HEK293 (cell line): Measurements from ENCODE around the gene MPG.
"Not testable (repeated sequence)": the region's sequence is repeated elsewhere in the genome, so short reads cannot be mapped to it uniquely, and the experiment has no call there.

Source experiments
- CTCF ChIA-PET: fragments of 350-600 bp; formaldehyde crosslinking; extraction: SDS; loops from one replicate; lab custom pipeline; 2021; ENCODE audit warnings: antibody characterized with exemption; lab: Yijun Ruan, JAX
- POLR2A ChIA-PET: fragments of 300-600 bp; formaldehyde crosslinking; extraction: SDS; loops from one replicate; lab custom pipeline; 2020; ENCODE audit warnings: antibody characterized with exemption, inconsistent platforms; lab: Yijun Ruan, JAX
- H3K27ac ChIP-seq: fragments of 200-500 bp; sonication (Bioruptor generic); 2 replicates; pipeline ENCODE4 v1.5.1; 2014; ENCODE audit warnings: low read depth, low read length, control low read depth, inconsistent platforms; ENCODE audit errors: extremely low read depth
- H3K36me3 ChIP-seq, 2 experiments: fragments of 200-500 bp in 1 of 2; sonication (Bioruptor generic) in 1 of 2; 1 replicate in 1 of 2; 2 replicates in 1 of 2; pipeline ENCODE4 v1.5.1; 2014 to 2017; ENCODE audit warnings: inconsistent platforms in 2 of 2, low read length in 2 of 2; ENCODE audit not compliant: control insufficient read depth in 2 of 2, insufficient read depth in 1 of 2
- H3K4me1 ChIP-seq: fragments of 200-500 bp; sonication (Bioruptor generic); 2 replicates; pipeline ENCODE4 v1.5.1; 2014; ENCODE audit warnings: mild to moderate bottlenecking, low read length, inconsistent platforms; ENCODE audit not compliant: control insufficient read depth, insufficient read depth
- H3K4me3 ChIP-seq: 2 replicates; pipeline ENCODE4 v1.5.1; 2011; ENCODE audit warnings: low read depth, mild to moderate bottlenecking, control low read depth, low read length, moderate library complexity
- H3K9me3 ChIP-seq: fragments of 200-500 bp; sonication (Bioruptor generic); 2 replicates; pipeline ENCODE4 v1.5.1; 2014; ENCODE audit warnings: low read depth, low read length, inconsistent platforms; ENCODE audit not compliant: control insufficient read depth, insufficient read depth
- FEZF1 ChIP-seq: fragments of 450-650 bp; formaldehyde crosslinking; IDR thresholded peaks from 2 replicates; pipeline ENCODE4 v1.5.1; 2016; ENCODE audit warnings: missing biosample characterization, missing genetic modification characterization
- GFI1B ChIP-seq: fragments of 450-650 bp; formaldehyde crosslinking; IDR thresholded peaks from 2 replicates; pipeline ENCODE4 v1.5.1; 2016; ENCODE audit warnings: missing biosample characterization, missing genetic modification characterization
- MYNN ChIP-seq: fragments of 450-650 bp; formaldehyde crosslinking; IDR thresholded peaks from 2 replicates; pipeline ENCODE4 v1.5.1; 2016; ENCODE audit warnings: missing biosample characterization, missing genetic modification characterization, borderline replicate concordance
- OSR2 ChIP-seq: fragments of 450-650 bp; formaldehyde crosslinking; IDR thresholded peaks from 2 replicates; pipeline ENCODE4 v1.5.1; 2016; ENCODE audit warnings: missing biosample characterization, missing genetic modification characterization
- ZBTB21 ChIP-seq: fragments of 450-650 bp; formaldehyde crosslinking; IDR thresholded peaks from 2 replicates; pipeline ENCODE4 v1.5.1; 2017; ENCODE audit warnings: missing biosample characterization, missing genetic modification characterization
- ZBTB8A ChIP-seq: fragments of 450-650 bp; formaldehyde crosslinking; IDR thresholded peaks from 2 replicates; pipeline ENCODE4 v1.5.1; 2016; ENCODE audit warnings: missing biosample characterization, missing genetic modification characterization
- ZFP3 ChIP-seq: fragments of 450-650 bp; formaldehyde crosslinking; IDR thresholded peaks from 2 replicates; pipeline ENCODE4 v1.5.1; 2016; ENCODE audit warnings: low read depth, missing biosample characterization, missing genetic modification characterization
- ZNF146 ChIP-seq: fragments of 450-650 bp; formaldehyde crosslinking; IDR thresholded peaks from 2 replicates; pipeline ENCODE4 v1.5.1; 2016; ENCODE audit warnings: missing biosample characterization, missing genetic modification characterization
- ZNF214 ChIP-seq: fragments of 450-650 bp; formaldehyde crosslinking; IDR thresholded peaks from 2 replicates; pipeline ENCODE4 v1.5.1; 2017; ENCODE audit warnings: missing biosample characterization, mild to moderate bottlenecking, missing genetic modification characterization, borderline replicate concordance
- ZNF24 ChIP-seq: fragments of 450-650 bp; formaldehyde crosslinking; IDR thresholded peaks from 2 replicates; pipeline ENCODE4 v1.5.1; 2016; ENCODE audit warnings: missing biosample characterization, missing genetic modification characterization
- ZNF266 ChIP-seq: fragments of 450-650 bp; formaldehyde crosslinking; IDR thresholded peaks from 2 replicates; pipeline ENCODE4 v1.5.1; 2016; ENCODE audit warnings: missing biosample characterization, missing genetic modification characterization, low read depth
- ZNF292 ChIP-seq: fragments of 450-650 bp; formaldehyde crosslinking; IDR thresholded peaks from 2 replicates; pipeline ENCODE4 v1.5.1; 2016; ENCODE audit warnings: low read depth, missing biosample characterization, missing genetic modification characterization, borderline replicate concordance
- ZNF302 ChIP-seq: fragments of 450-650 bp; formaldehyde crosslinking; IDR thresholded peaks from 2 replicates; pipeline ENCODE4 v1.5.1; 2016; ENCODE audit warnings: missing biosample characterization, missing genetic modification characterization, low read depth
- ZNF341 ChIP-seq: fragments of 450-650 bp; formaldehyde crosslinking; IDR thresholded peaks from 2 replicates; pipeline ENCODE4; 2016; ENCODE audit warnings: low read depth, missing biosample characterization, missing genetic modification characterization
- ZNF366 ChIP-seq: fragments of 450-650 bp; formaldehyde crosslinking; conservative IDR thresholded peaks from 2 replicates; pipeline ENCODE4 v1.5.1; 2016; ENCODE audit warnings: missing biosample characterization, missing genetic modification characterization
- ZNF514 ChIP-seq: fragments of 450-650 bp; formaldehyde crosslinking; IDR thresholded peaks from 2 replicates; pipeline ENCODE4 v1.5.1; 2016; ENCODE audit warnings: missing biosample characterization, missing genetic modification characterization
- ZNF548 ChIP-seq: fragments of 450-650 bp; formaldehyde crosslinking; IDR thresholded peaks from 2 replicates; pipeline ENCODE4 v1.5.1; 2016; ENCODE audit warnings: missing biosample characterization, missing genetic modification characterization
- ZNF555 ChIP-seq: fragments of 450-650 bp; formaldehyde crosslinking; conservative IDR thresholded peaks from 2 replicates; pipeline ENCODE4 v1.5.1; 2017; ENCODE audit warnings: missing biosample characterization, mild to moderate bottlenecking, missing genetic modification characterization, inconsistent platforms
- ZNF558 ChIP-seq: fragments of 450-650 bp; formaldehyde crosslinking; IDR thresholded peaks from 2 replicates; pipeline ENCODE4 v1.5.1; 2016; ENCODE audit warnings: missing biosample characterization, missing genetic modification characterization
- ZNF585B ChIP-seq: fragments of 450-650 bp; formaldehyde crosslinking; IDR thresholded peaks from 2 replicates; pipeline ENCODE4 v1.5.1; 2016; ENCODE audit warnings: missing biosample characterization, missing genetic modification characterization
- ZNF623 ChIP-seq: fragments of 450-650 bp; formaldehyde crosslinking; IDR thresholded peaks from 2 replicates; pipeline ENCODE4 v1.5.1; 2016; ENCODE audit warnings: missing biosample characterization, missing genetic modification characterization
- ZNF629 ChIP-seq: fragments of 450-650 bp; formaldehyde crosslinking; IDR thresholded peaks from 2 replicates; pipeline ENCODE4 v1.5.1; 2017; ENCODE audit warnings: missing biosample characterization, missing genetic modification characterization
- ZNF664 ChIP-seq: fragments of 450-650 bp; formaldehyde crosslinking; IDR thresholded peaks from 2 replicates; pipeline ENCODE4 v1.5.1; 2016; ENCODE audit warnings: missing biosample characterization, missing genetic modification characterization
- ZNF791 ChIP-seq: fragments of 450-650 bp; formaldehyde crosslinking; IDR thresholded peaks from 2 replicates; pipeline ENCODE4 v1.5.1; 2016; ENCODE audit warnings: missing biosample characterization, missing genetic modification characterization
- TF ChIP-seq, protein P1 (sequence below): fragments of 450-650 bp; formaldehyde crosslinking; conservative IDR thresholded peaks from 2 replicates; pipeline ENCODE4 v1.5.1; 2016; ENCODE audit warnings: low read depth, missing biosample characterization, missing genetic modification characterization
- TF ChIP-seq, protein P2 (sequence below): fragments of 450-650 bp; formaldehyde crosslinking; IDR thresholded peaks from 2 replicates; pipeline ENCODE4 v1.5.1; 2016; ENCODE audit warnings: missing biosample characterization, missing genetic modification characterization, borderline replicate concordance
- TF ChIP-seq, protein P3 (sequence below): fragments of 450-650 bp; formaldehyde crosslinking; IDR thresholded peaks from 2 replicates; pipeline ENCODE4 v1.5.1; 2016; ENCODE audit warnings: missing biosample characterization, missing genetic modification characterization
- TF ChIP-seq, protein P4 (sequence below): fragments of 450-650 bp; formaldehyde crosslinking; IDR thresholded peaks from 2 replicates; pipeline ENCODE4 v1.5.1; 2016; ENCODE audit warnings: missing biosample characterization, missing genetic modification characterization

Gene MPG

DNA sequence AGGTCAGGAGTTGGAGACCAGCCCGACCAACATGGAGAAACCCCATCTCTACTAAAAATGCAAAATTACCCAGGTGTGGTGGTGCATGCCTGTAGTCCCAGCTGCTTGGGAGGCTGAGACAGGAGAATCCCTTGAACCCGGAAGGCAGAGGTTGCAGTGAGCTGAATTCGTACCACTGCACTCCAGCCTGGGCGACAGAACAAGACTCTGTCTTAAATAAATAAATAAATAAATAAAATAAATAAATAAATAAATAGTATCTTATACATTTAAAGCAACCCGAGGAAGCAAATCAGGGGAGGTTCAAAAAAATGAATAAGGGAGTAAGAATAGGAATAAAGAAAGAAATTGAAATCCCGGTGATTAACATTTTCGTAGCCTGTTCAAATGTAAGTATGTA is 31.5 kb upstream of the MPG start:
- H3K4me3 ChIP-seq, H3K27ac ChIP-seq, H3K9me3 ChIP-seq, H3K4me1 ChIP-seq, POLR2A ChIA-PET: not testable (repeated sequence)
- CTCF ChIA-PET, result interaction anchor here (1.0 to 1.7 kb wide), 2 partner anchors 16 to 50 kb away, joined by 3 to 5 read pairs; no protein-coding TSS in a partner anchor
- H3K36me3 ChIP-seq, result peaks cover 29 to 86% of the 10 kb centered on the region in 2 experiments
- 0 out of 2 replicates have a peak, but pooled peaks have one; percentile 33 for TF ChIP-seq ZNF548 (tag by site-specific recombination)
- TF ChIP-seq, protein P1, sequence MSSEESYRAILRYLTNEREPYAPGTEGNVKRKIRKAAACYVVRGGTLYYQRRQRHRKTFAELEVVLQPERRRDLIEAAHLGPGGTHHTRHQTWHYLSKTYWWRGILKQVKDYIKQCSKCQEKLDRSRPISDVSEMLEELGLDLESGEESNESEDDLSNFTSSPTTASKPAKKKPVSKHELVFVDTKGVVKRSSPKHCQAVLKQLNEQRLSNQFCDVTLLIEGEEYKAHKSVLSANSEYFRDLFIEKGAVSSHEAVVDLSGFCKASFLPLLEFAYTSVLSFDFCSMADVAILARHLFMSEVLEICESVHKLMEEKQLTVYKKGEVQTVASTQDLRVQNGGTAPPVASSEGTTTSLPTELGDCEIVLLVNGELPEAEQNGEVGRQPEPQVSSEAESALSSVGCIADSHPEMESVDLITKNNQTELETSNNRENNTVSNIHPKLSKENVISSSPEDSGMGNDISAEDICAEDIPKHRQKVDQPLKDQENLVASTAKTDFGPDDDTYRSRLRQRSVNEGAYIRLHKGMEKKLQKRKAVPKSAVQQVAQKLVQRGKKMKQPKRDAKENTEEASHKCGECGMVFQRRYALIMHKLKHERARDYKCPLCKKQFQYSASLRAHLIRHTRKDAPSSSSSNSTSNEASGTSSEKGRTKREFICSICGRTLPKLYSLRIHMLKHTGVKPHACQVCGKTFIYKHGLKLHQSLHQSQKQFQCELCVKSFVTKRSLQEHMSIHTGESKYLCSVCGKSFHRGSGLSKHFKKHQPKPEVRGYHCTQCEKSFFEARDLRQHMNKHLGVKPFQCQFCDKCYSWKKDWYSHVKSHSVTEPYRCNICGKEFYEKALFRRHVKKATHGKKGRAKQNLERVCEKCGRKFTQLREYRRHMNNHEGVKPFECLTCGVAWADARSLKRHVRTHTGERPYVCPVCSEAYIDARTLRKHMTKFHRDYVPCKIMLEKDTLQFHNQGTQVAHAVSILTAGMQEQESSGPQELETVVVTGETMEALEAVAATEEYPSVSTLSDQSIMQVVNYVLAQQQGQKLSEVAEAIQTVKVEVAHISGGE (tag by site-specific recombination), result peak; percentile 90
- peak; percentile 71; the same call in 1 of the 2 replicates for TF ChIP-seq ZNF791
- TF ChIP-seq ZNF341, result peak; percentile 56
- peak; percentile 92 for TF ChIP-seq ZNF623 (tag by site-specific recombination)
- peak; percentile 87 for TF ChIP-seq ZNF629 (tag by site-specific recombination)
- peak; percentile 66; the same call in 1 of the 2 replicates for TF ChIP-seq ZNF214
- peak; percentile 94 for TF ChIP-seq ZNF664
- TF ChIP-seq ZNF24 (tag by site-specific recombination), result peak; percentile 62; the same call in 1 of the 2 replicates
- TF ChIP-seq ZNF292 (tag by site-specific recombination), result peak; percentile 99
- TF ChIP-seq, protein P2, sequence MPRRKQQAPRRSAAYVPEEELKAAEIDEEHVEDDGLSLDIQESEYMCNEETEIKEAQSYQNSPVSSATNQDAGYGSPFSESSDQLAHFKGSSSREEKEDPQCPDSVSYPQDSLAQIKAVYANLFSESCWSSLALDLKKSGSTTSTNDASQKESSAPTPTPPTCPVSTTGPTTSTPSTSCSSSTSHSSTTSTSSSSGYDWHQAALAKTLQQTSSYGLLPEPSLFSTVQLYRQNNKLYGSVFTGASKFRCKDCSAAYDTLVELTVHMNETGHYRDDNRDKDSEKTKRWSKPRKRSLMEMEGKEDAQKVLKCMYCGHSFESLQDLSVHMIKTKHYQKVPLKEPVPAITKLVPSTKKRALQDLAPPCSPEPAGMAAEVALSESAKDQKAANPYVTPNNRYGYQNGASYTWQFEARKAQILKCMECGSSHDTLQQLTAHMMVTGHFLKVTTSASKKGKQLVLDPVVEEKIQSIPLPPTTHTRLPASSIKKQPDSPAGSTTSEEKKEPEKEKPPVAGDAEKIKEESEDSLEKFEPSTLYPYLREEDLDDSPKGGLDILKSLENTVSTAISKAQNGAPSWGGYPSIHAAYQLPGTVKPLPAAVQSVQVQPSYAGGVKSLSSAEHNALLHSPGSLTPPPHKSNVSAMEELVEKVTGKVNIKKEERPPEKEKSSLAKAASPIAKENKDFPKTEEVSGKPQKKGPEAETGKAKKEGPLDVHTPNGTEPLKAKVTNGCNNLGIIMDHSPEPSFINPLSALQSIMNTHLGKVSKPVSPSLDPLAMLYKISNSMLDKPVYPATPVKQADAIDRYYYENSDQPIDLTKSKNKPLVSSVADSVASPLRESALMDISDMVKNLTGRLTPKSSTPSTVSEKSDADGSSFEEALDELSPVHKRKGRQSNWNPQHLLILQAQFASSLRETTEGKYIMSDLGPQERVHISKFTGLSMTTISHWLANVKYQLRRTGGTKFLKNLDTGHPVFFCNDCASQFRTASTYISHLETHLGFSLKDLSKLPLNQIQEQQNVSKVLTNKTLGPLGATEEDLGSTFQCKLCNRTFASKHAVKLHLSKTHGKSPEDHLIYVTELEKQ (tag by site-specific recombination), result peak; percentile 59; the same call in 1 of the 2 replicates
- TF ChIP-seq ZNF266 (tag by site-specific recombination), result peak; percentile 97
- peak; percentile 49; the same call in 1 of the 2 replicates for TF ChIP-seq ZNF366 (tag by site-specific recombination)
- peak; percentile 25; the same call in 1 of the 2 replicates for TF ChIP-seq ZNF585B (tag by site-specific recombination)
- TF ChIP-seq ZNF514 (tag by site-specific recombination), result peak; percentile 87; the same call in 1 of the 2 replicates
- TF ChIP-seq, protein P3, sequence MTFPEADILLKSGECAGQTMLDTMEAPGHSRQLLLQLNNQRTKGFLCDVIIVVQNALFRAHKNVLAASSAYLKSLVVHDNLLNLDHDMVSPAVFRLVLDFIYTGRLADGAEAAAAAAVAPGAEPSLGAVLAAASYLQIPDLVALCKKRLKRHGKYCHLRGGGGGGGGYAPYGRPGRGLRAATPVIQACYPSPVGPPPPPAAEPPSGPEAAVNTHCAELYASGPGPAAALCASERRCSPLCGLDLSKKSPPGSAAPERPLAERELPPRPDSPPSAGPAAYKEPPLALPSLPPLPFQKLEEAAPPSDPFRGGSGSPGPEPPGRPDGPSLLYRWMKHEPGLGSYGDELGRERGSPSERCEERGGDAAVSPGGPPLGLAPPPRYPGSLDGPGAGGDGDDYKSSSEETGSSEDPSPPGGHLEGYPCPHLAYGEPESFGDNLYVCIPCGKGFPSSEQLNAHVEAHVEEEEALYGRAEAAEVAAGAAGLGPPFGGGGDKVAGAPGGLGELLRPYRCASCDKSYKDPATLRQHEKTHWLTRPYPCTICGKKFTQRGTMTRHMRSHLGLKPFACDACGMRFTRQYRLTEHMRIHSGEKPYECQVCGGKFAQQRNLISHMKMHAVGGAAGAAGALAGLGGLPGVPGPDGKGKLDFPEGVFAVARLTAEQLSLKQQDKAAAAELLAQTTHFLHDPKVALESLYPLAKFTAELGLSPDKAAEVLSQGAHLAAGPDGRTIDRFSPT (tag by site-specific recombination), result peak; percentile 51; the same call in 1 of the 2 replicates
- TF ChIP-seq ZBTB8A, result peak; percentile 93
- peak; percentile 12; the same call in 1 of the 2 replicates for TF ChIP-seq OSR2 (tag by site-specific recombination)
- TF ChIP-seq ZBTB21 (tag by site-specific recombination), result peak; percentile 81
- TF ChIP-seq ZNF555 (tag by site-specific recombination), result peak; percentile 99
- TF ChIP-seq GFI1B (tag by site-specific recombination), result peak; percentile 78
- peak; percentile 57; the same call in 1 of the 2 replicates for TF ChIP-seq MYNN (tag by site-specific recombination)
- peak; percentile 9; the same call in 1 of the 2 replicates for TF ChIP-seq FEZF1 (tag by site-specific recombination)
- TF ChIP-seq ZNF302 (tag by site-specific recombination), result peak; percentile 86; the same call in 1 of the 2 replicates
- TF ChIP-seq ZNF558 (tag by site-specific recombination), result peak; percentile 95
- TF ChIP-seq, protein P4, sequence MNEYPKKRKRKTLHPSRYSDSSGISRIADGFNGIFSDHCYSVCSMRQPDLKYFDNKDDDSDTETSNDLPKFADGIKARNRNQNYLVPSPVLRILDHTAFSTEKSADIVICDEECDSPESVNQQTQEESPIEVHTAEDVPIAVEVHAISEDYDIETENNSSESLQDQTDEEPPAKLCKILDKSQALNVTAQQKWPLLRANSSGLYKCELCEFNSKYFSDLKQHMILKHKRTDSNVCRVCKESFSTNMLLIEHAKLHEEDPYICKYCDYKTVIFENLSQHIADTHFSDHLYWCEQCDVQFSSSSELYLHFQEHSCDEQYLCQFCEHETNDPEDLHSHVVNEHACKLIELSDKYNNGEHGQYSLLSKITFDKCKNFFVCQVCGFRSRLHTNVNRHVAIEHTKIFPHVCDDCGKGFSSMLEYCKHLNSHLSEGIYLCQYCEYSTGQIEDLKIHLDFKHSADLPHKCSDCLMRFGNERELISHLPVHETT (tag by site-specific recombination), result peak; percentile 84
- peak; percentile 64 for TF ChIP-seq ZFP3 (tag by site-specific recombination)
- 0 out of 2 replicates have a peak, but pooled peaks have one; percentile 21 for TF ChIP-seq ZNF146
